HTR-8/SVneo (cell line): ENCODE data around the gene TNFRSF25.

Experiments used
- DNase-seq: peaks from one replicate; pipeline ENCODE4 v3.0.0; 2011; ENCODE audit warnings: low spot score, mixed read lengths; ENCODE audit not compliant: insufficient read length
- FAIRE-seq: peaks from 2 replicates; lab custom pipeline; 2011; peaks lifted over from hg19 to GRCh38; lab: Jason Lieb, UNC

Gene TNFRSF25

GRCh38 chr1:6471086-6471969, 5.4 kb upstream of the TNFRSF25 start:
- DNase-seq (no peak), FAIRE-seq (no peak)

- DNase-seq (no peak), FAIRE-seq (no peak)
Measured at GRCh38 chr1:6470132-6471085, 4.4 kb upstream of the TNFRSF25 start.

GRCh38 chr1:6468729-6469461, 2.9 kb upstream of the TNFRSF25 start:
- FAIRE-seq: no peak

GRCh38 chr1:6467744-6468688, 2.0 kb upstream of the TNFRSF25 start:
- FAIRE-seq: no peak
- no peak for DNase-seq

More at GRCh38 chr1:6468729-6469461, 2.9 kb upstream of the TNFRSF25 start:
- DNase-seq: no peak

GRCh38 chr1:6467224-6467623, 1.3 kb upstream of the TNFRSF25 start:
- no peak for DNase-seq
- FAIRE-seq: no peak

GRCh38 chr1:6466751-6467150, 778 bp upstream of the TNFRSF25 start:
- no peak for FAIRE-seq
- DNase-seq: no peak

- DNase-seq: no peak
- no peak for FAIRE-seq
Measured at GRCh38 chr1:6465461-6466005, 440 bp downstream of the TNFRSF25 start.

GRCh38 chr1:6464915-6465314, 1.1 kb downstream of the TNFRSF25 start:
- no peak for FAIRE-seq
- DNase-seq: no peak

GRCh38 chr1:6464514-6464836, 1.5 kb downstream of the TNFRSF25 start:
- FAIRE-seq: no peak
- no peak for DNase-seq

- no peak for FAIRE-seq
- DNase-seq: no peak
Measured at GRCh38 chr1:6463120-6463412, 2.9 kb downstream of the TNFRSF25 start.

- no peak for FAIRE-seq
- DNase-seq: no peak
Measured at GRCh38 chr1:6462412-6463119, 3.4 kb downstream of the TNFRSF25 start.

GRCh38 chr1:6461538-6462411, 4.2 kb downstream of the TNFRSF25 start:
- no peak for FAIRE-seq
- no peak for DNase-seq

- no peak for FAIRE-seq
Measured at GRCh38 chr1:6461051-6461530, 4.9 kb downstream of the TNFRSF25 start.

GRCh38 chr1:6460301-6461050, 5.5 kb downstream of the TNFRSF25 start:
- no peak for DNase-seq
- FAIRE-seq: no peak

More at GRCh38 chr1:6461051-6461530, 4.9 kb downstream of the TNFRSF25 start:
- no peak for DNase-seq

- no peak for DNase-seq
- no peak for FAIRE-seq
Measured at GRCh38 chr1:6459850-6460265, 6.1 kb downstream of the TNFRSF25 start.

- no peak for DNase-seq
- FAIRE-seq: no peak
Measured at GRCh38 chr1:6456800-6457466, 9.0 kb downstream of the TNFRSF25 start.
